PC-9 (cell line): Measurements from ENCODE around the gene ARHGEF37. TPM values are rescaled to one million over a fixed set of nuclear protein-coding genes. Genes with fewer than 3 reads are reported as not detected.

ENCODE experiments used
- BruUV-seq: library from RNA; stranded (reverse); fragments of 400-500 nt; replicated peaks from 2 replicates; lab custom pipeline; 2021; lab: Mats Ljungman, UMichigan
- CTCF ChIA-PET: fragments of 300-600 bp; sonication (Branson Sonifier 250); formaldehyde crosslinking; loops from one replicate; lab custom pipeline; 2022; ENCODE audit warnings: antibody characterized with exemption; lab: Charles Lee
- POLR2A ChIA-PET: fragments of 300-600 bp; sonication (Branson Sonifier 250); formaldehyde crosslinking; loops from one replicate; lab custom pipeline; 2022; ENCODE audit warnings: antibody characterized with exemption; ENCODE audit not compliant: unreplicated experiment; lab: Charles Lee
- DNase-seq, 2 experiments: peaks; one replicate each; pipeline versions ENCODE4 v3.0.0 to v3.0.0-alpha.2; 2015 to 2022; ENCODE audit warnings: mixed read lengths in 1 of 2
- H2AFZ ChIP-seq: fragments of 200-600 bp; sonication (generic); 2 replicates; pipeline ENCODE4 v1.8.1; 2017; ENCODE audit warnings: antibody characterized with exemption
- H3F3A ChIP-seq: fragments of 200-600 bp; sonication (generic); 2 replicates; pipeline ENCODE4 v1.8.1; 2017; ENCODE audit warnings: antibody characterized with exemption, mild to moderate bottlenecking, low read depth; ENCODE audit not compliant: insufficient read depth
- H3K27ac ChIP-seq: fragments of 200-600 bp; sonication (generic); 2 replicates; pipeline ENCODE4 v1.6.1; 2016; ENCODE audit warnings: mixed run types
- H3K27me3 ChIP-seq: fragments of 200-600 bp; sonication (generic); 2 replicates; pipeline ENCODE4 v1.6.1; 2016; ENCODE audit warnings: low read depth, mixed run types; ENCODE audit not compliant: insufficient read depth
- H3K36me3 ChIP-seq: fragments of 200-600 bp; sonication (generic); 2 replicates; pipeline ENCODE4 v1.6.1; 2016; ENCODE audit warnings: low read depth, mixed run types
- H3K4me1 ChIP-seq: fragments of 200-600 bp; sonication (generic); replicated peaks from 2 replicates; pipeline ENCODE4 v1.6.1; 2016; ENCODE audit warnings: mixed run types; ENCODE audit not compliant: insufficient read depth
- H3K4me2 ChIP-seq: fragments of 200-600 bp; sonication (generic); 2 replicates; pipeline ENCODE4 v1.6.1; 2017; ENCODE audit warnings: mixed run types
- H3K4me3 ChIP-seq: fragments of 200-600 bp; sonication (generic); 2 replicates; pipeline ENCODE4 v1.6.1; 2016; ENCODE audit warnings: mixed run types
- H3K79me2 ChIP-seq: fragments of 200-600 bp; sonication (generic); 2 replicates; pipeline ENCODE4 v1.6.1; 2017; ENCODE audit warnings: low read depth, mixed run types
- H3K9me2 ChIP-seq: fragments of 200-600 bp; sonication (generic); 2 replicates; pipeline ENCODE4 v1.8.1; 2017; ENCODE audit warnings: mild to moderate bottlenecking; ENCODE audit not compliant: insufficient read depth
- H3K9me3 ChIP-seq: fragments of 200-600 bp; sonication (generic); 2 replicates; pipeline ENCODE4 v1.8.1; 2016; ENCODE audit warnings: low read depth; ENCODE audit not compliant: insufficient read depth
- H4K20me1 ChIP-seq: fragments of 200-600 bp; sonication (generic); 2 replicates; pipeline ENCODE4 v1.8.1; 2017; ENCODE audit not compliant: insufficient read depth
- CTCF ChIP-seq: fragments of 200-600 bp; sonication (generic); conservative IDR thresholded peaks from 2 replicates; pipeline ENCODE4 v1.6.1; 2017; ENCODE audit warnings: mixed run types, antibody characterized with exemption, mild to moderate bottlenecking, moderate library complexity
- EZH2 ChIP-seq: fragments of 200-600 bp; sonication (generic); IDR thresholded peaks from 2 replicates; pipeline ENCODE4 v1.8.0; 2017; ENCODE audit warnings: antibody characterized with exemption, low read depth
- intact Hi-C: fragments of 100-400 bp; cut with micrococcal nuclease; formaldehyde crosslinking; loops from one replicate; pipeline ENCODE4 v1.10.0; 2022; ENCODE audit not compliant: unreplicated experiment
- total RNA-seq: library from RNA; stranded (reverse); gene quantifications from 2 replicates; pipeline ENCODE4 v1.2.3, GENCODE V29; 2021

Gene ARHGEF37
- total RNA-seq, 1 experiment from 2014 or later, result 5.5 TPM

DNA sequence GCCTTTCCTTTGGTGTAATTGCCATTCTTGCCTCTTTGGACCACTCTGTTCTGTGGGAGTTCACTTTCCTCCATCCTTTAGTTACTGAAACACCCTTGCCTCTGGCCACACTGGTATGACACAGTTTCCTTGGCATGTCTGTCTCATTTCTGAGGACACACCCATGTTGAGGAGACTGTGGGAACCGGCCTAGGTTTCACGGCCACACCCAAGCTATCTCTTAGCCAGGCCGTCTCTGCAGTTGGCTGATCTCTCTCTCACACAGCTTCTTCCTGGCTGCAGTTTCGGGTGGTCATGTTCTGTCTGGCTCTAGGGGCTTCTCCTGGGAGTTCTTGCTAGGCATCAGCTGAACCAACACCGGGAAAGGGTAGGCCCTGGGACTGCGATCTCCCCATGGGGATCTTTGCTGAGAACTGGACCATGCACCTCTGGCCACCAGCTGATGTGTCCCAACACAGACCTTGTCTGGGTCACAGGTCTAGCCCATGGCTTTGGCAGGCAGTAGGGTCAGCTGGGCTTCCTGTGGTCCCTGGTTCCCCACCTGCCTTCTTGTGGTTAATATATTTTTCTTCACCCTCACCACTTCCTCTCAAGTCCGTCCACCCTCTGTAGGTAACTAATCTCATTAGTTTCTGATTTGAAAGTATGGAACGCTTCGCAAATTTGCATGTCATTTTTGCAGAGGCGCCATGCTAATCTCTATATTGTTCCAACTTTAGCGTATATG lies 24.9 kb downstream of the ARHGEF37 start:
- BruUV-seq, result TSS peak; percentile 80
- Histone ChIP-seq H2AFZ (no peak overlapping the region), H3K4me2 (peak overlapping the region; percentile 64), H3K27me3 (no peaks in the 10 kb centered on the region), H4K20me1 (no peaks in the 10 kb centered on the region), H3K9me2 (no peaks in the 10 kb centered on the region), H3K4me3 (no peak overlapping the region; the same call in 1 of the 2 replicates), H3K27ac (peak overlapping the region; percentile 94), H3K36me3 (no peaks in the 10 kb centered on the region), H3F3A (peaks cover 51% of the 10 kb centered on the region), H3K9me3 (peaks cover 10% of the 10 kb centered on the region; the same call in 1 of the 2 replicates), H3K4me1 (peaks cover 55% of the 10 kb centered on the region), H3K79me2 (no peaks in the 10 kb centered on the region)
- peak; percentile 88 to 98 for DNase-seq
- POLR2A ChIA-PET, result interaction anchor here (0.5 to 0.6 kb wide), 3 partner anchors 8 to 248 kb away, joined by 3 to 4 read pairs (median 4); partner anchors contain the start of gene PCYOX1L
- CTCF ChIA-PET, result interaction anchor here (0.9 to 1.5 kb wide), 6 partner anchors 12 to 54 kb away, joined by 3 to 6 read pairs (median 4); no protein-coding TSS in a partner anchor
- TF ChIP-seq CTCF, result no peak
- TF ChIP-seq EZH2, result no peak
- intact Hi-C loops, result loop anchor here (1.0 to 2.0 kb wide), 2 partner anchors 333 to 693 kb away; no protein-coding TSS in a partner anchor

- H3K9me3 ChIP-seq, result peaks cover 10% of the 10 kb centered on the region; the same call in 1 of the 2 replicates
- intact Hi-C loops, result no loop called here
- no peaks in the 10 kb centered on the region for H3K9me2 ChIP-seq
- peak overlapping the region; percentile 94 for H3K27ac ChIP-seq
- peak overlapping the region; percentile 15; the same call in 1 of the 2 replicates for H3K4me2 ChIP-seq
- peaks cover 42% of the 10 kb centered on the region for H3F3A ChIP-seq
- CTCF ChIA-PET, result interaction anchor here (1.7 kb wide), 1 partner anchor 9 kb away, joined by 8 read pairs; no protein-coding TSS in a partner anchor
- no peaks in the 10 kb centered on the region for H4K20me1 ChIP-seq
- peak in 1 of 2 experiments; percentile 45 for DNase-seq
- H3K4me3 ChIP-seq, result no peak overlapping the region
- no peak overlapping the region for H2AFZ ChIP-seq
- peaks cover 56% of the 10 kb centered on the region for H3K4me1 ChIP-seq
- no peaks in the 10 kb centered on the region for H3K27me3 ChIP-seq
- no peak for TF ChIP-seq EZH2
- TF ChIP-seq CTCF, result no peak
- no peaks in the 10 kb centered on the region for H3K79me2 ChIP-seq
- POLR2A ChIA-PET, result interaction anchor here (0.6 to 0.7 kb wide), 3 partner anchors 10 to 244 kb away, joined by 3 to 9 read pairs (median 4); no protein-coding TSS in a partner anchor
- no TSS peak for BruUV-seq
- no peaks in the 10 kb centered on the region for H3K36me3 ChIP-seq
Observed at GRCh38 chr5:149608936-149609545, 27.7 kb downstream of the ARHGEF37 start.

GRCh38 chr5:149609640-149610219 lies 28.4 kb downstream of the ARHGEF37 start:
- H3K9me3 ChIP-seq, result peaks cover 10% of the 10 kb centered on the region; the same call in 1 of the 2 replicates
- CTCF ChIA-PET, result interaction anchor here (1.7 kb wide), 1 partner anchor 9 kb away, joined by 8 read pairs; no protein-coding TSS in a partner anchor
- peaks cover 61% of the 10 kb centered on the region for H3K4me1 ChIP-seq
- H3K9me2 ChIP-seq, result no peaks in the 10 kb centered on the region
- H3F3A ChIP-seq, result peaks cover 45% of the 10 kb centered on the region
- H3K79me2 ChIP-seq, result no peaks in the 10 kb centered on the region
- H3K4me3 ChIP-seq, result no peak overlapping the region
- no peaks in the 10 kb centered on the region for H3K27me3 ChIP-seq
- POLR2A ChIA-PET, result interaction anchor here (0.6 kb wide), 1 partner anchor 243 kb away, joined by 9 read pairs; no protein-coding TSS in a partner anchor
- no peak for TF ChIP-seq CTCF
- TF ChIP-seq EZH2, result no peak
- no peak overlapping the region for H3K4me2 ChIP-seq
- intact Hi-C loops, result no loop called here
- DNase-seq, result no peak
- no TSS peak for BruUV-seq
- no peak overlapping the region for H2AFZ ChIP-seq
- peak overlapping the region; percentile 94 for H3K27ac ChIP-seq
- H3K36me3 ChIP-seq, result no peaks in the 10 kb centered on the region
- no peaks in the 10 kb centered on the region for H4K20me1 ChIP-seq
